GM12873 (cell line): Measurements from ENCODE around the gene ATP8A1.

Experiments
- CTCF ChIP-seq: IDR thresholded peaks from 2 replicates; pipeline ENCODE4 v1.5.1; 2012; ENCODE audit warnings: low read depth, mild to moderate bottlenecking, moderate library complexity, low read length, control low read depth; ENCODE audit not compliant: insufficient read depth; ENCODE audit errors: missing control alignments

ATP8A1 gene

GRCh38 chr4:42488114-42488513 lies 168.8 kb downstream of the ATP8A1 start:
- TF ChIP-seq CTCF: no peak

DNA sequence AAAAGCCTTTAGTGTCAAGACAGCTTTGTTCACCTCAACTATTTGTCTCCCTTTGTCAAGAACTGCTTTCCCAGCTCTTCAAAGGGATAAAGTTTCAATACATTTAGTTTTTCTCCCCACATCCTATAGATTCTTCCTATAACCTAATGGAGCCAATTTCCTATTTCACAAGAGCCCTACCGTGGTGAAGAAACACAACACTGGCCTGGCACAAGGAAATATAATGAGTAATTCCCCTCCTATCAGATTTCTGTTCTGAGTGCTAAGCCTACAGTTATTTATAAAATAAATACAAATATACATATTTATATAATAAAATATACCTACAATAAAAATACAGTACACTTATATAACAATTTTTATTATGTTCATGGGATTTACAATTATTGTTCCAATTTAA lies 169.7 kb downstream of the ATP8A1 start:
- no peak for TF ChIP-seq CTCF

DNA sequence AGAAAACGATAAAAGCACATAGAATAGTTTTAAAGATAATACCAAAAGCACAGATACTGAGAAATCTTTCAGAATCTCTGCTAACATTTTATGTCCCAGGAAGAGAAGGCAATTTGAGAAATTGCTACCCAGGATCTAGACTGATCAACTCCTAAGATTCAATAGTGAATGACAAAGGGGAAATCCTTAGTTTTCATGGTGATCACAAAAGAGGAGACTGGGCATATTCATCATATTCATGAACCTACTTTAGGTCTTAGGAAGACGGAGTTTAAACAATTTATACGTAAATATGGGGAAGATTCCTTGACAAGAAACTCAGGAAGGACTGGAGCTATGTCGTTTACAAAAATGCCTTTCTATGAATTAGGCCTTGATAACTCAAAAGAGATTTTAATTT lies 172.3 kb downstream of the ATP8A1 start:
- TF ChIP-seq CTCF: no peak

GRCh38 chr4:42483426-42484379 lies 173.2 kb downstream of the ATP8A1 start:
- TF ChIP-seq CTCF: no peak

DNA sequence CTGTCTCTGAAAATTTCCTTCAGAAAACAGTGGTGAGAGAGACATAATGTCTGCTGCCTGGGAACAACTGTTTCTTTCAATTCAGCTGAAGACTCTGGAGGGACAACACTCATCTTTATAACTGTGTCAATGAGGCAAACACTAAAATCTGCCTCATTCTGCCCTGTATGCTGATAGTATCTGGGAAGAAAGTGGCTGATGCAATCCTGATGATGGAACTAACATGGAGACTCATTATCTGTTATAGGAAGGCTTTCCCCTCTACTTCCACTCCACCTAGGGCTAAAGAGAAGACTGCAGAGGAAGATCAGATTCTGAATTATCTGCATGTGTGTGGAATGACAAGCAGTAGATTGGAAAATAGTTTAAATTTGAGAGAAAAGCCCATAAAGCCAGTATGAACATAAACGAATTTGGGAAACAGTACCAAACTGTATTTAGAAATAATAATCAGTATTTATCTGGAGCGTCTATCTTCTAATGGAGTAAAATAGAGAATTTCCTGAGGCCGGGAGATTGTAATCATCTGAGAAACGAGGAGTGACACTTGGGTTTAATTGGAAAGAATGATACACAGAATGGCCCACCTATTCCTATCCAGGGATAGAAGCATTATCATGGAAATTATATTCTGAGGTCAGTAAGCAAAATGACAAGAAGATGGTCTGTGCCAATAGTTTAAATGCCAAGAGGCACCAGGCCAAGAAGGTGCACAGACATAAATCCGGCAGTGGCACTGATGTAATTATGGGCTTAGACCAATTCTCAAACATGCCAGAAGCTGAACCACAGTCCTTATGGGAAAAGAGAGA lies 174.2 kb downstream of the ATP8A1 start:
- no peak for TF ChIP-seq CTCF

GRCh38 chr4:42480717-42481116 lies 176.2 kb downstream of the ATP8A1 start:
- no peak for TF ChIP-seq CTCF

DNA sequence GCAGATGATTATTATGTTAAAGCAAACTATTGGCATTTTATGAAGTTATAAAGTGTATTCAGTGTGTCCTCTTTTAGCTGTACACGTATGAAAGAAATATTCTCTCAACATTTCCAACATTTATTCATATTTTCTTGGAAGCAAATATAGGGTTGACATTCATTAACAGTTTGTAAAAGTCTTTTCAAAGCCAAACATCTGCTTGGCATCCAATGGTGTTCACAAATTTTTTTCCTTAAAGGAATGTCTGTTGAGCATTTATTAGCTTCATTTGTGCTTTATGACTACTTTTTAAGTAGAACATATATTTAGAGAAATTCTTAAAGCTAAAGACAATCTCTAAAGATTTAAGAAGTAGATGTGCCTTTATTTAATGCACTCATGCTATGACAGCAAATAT lies 176.6 kb downstream of the ATP8A1 start:
- TF ChIP-seq CTCF: no peak
